Epithelial cell of esophagus (primary cell): Measurements from ENCODE around the gene APP.
A peak's percentile ranks its signal among the peaks of the same experiment; 100 is the strongest.

Source experiments
- DNase-seq: peaks from one replicate; pipeline ENCODE4 v3.0.0; 2010; ENCODE audit warnings: low read depth
- H3K4me3 ChIP-seq: 2 replicates; pipeline ENCODE4 v1.5.1; 2011; ENCODE audit warnings: mild to moderate bottlenecking, low read length, control low read depth
- TF ChIP-seq, protein P1 (sequence below): IDR thresholded peaks from 2 replicates; pipeline ENCODE4 v1.5.1; 2011; ENCODE audit warnings: low read depth, mild to moderate bottlenecking, low read length, control low read depth, inconsistent platforms; ENCODE audit not compliant: insufficient read depth; ENCODE audit errors: missing control alignments

APP gene

DNA sequence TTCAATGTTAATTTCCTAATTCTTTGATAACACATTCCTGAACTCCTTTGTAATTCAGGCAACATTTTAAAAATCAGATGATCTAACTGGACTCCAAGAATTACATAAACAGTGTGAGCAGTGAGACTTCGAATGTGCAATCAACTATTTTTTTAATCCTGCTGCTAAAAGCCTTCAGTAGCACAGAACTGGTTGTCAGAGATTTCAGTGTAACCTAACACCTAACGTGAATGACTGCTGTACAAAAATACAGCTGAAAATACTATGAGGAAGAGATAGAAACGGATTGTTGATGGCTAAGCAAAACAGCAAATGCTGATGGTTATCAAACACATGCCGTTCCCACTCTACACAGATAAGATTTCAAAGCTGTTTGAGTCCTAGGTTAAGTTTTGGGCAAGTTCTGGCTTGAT, 46.1 kb downstream of the APP start:
- TF ChIP-seq, protein P1, sequence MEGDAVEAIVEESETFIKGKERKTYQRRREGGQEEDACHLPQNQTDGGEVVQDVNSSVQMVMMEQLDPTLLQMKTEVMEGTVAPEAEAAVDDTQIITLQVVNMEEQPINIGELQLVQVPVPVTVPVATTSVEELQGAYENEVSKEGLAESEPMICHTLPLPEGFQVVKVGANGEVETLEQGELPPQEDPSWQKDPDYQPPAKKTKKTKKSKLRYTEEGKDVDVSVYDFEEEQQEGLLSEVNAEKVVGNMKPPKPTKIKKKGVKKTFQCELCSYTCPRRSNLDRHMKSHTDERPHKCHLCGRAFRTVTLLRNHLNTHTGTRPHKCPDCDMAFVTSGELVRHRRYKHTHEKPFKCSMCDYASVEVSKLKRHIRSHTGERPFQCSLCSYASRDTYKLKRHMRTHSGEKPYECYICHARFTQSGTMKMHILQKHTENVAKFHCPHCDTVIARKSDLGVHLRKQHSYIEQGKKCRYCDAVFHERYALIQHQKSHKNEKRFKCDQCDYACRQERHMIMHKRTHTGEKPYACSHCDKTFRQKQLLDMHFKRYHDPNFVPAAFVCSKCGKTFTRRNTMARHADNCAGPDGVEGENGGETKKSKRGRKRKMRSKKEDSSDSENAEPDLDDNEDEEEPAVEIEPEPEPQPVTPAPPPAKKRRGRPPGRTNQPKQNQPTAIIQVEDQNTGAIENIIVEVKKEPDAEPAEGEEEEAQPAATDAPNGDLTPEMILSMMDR: no peak
- no peak overlapping the region for H3K4me3 ChIP-seq
- DNase-seq: peak; percentile 68

- TF ChIP-seq, protein P1: no peak
- no peak for DNase-seq
- no peak overlapping the region for H3K4me3 ChIP-seq
These were observed 47.6 kb downstream of the APP start for GRCh38 chr21:26123012-26123411.

DNA sequence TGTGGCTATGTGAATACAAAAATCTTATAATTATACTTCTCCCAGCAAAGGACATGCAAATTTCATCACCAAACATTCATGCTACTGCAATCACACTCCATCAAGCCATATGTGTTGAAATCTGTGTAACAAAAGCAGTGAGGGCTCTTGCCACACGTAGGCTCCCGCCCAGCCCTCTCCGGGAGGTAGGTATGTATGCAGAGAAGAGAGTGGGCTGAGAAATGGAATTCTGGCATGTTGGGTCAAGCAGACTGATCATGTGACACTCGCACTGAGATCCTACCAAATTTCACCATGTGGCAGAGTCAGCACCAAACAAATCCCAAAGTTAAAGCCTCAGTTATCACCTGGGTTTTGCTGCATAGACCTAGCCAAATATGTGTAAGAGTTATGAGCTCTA, 49.7 kb downstream of the APP start:
- peak; percentile 98 for DNase-seq
- TF ChIP-seq, protein P1: no peak

GRCh38 chr21:26119906-26120305, 50.7 kb downstream of the APP start:
- H3K4me3 ChIP-seq: no peak overlapping the region
- TF ChIP-seq, protein P1: no peak
- no peak for DNase-seq

More for the DNA sequence above, 49.7 kb downstream of the APP start:
- no peak overlapping the region for H3K4me3 ChIP-seq

GRCh38 chr21:26118938-26119540, 51.5 kb downstream of the APP start:
- TF ChIP-seq, protein P1: no peak
- no peak overlapping the region for H3K4me3 ChIP-seq
- no peak for DNase-seq

DNA sequence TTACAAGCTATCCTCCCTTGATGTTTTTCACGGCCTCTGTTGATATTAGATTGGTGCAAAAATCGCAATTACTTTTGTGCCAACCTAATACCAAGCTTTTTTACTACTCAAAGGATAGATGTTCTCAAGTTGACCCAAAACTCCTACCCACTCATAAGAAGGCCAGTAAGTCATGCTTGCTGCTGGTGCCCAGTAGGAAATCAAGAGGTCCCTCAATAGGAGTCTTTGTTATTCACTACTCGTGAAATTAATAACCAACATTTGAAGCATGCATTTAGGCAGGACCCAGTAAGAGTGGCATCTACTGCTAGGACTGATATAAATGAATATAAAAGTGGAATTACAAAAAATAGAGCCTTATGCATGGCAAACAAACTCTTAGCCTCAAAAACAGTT, 52.6 kb downstream of the APP start:
- TF ChIP-seq, protein P1: no peak
- no peak overlapping the region for H3K4me3 ChIP-seq
- DNase-seq: no peak

GRCh38 chr21:26117324-26117971, 53.1 kb downstream of the APP start:
- no peak for DNase-seq
- TF ChIP-seq, protein P1: no peak
- H3K4me3 ChIP-seq: no peak overlapping the region
